ENCODE data around the gene ATOX1.
"Not testable (repeated sequence)": the region's sequence is repeated elsewhere in the genome, so short reads cannot be mapped to it uniquely, and the experiment has no call there.

Gene ATOX1

GRCh38 chr5:151729597-151729996 is 28.8 kb downstream of the ATOX1 start:
- not testable (repeated sequence) for DNase-seq

GRCh38 chr5:151724360-151724759 is 34.1 kb downstream of the ATOX1 start:
- no peak for DNase-seq

- no peak for DNase-seq
Measured at GRCh38 chr5:151722546-151722945, 35.9 kb downstream of the ATOX1 start.

- DNase-seq, result no peak
Measured at GRCh38 chr5:151721812-151722391, 36.5 kb downstream of the ATOX1 start.

- DNase-seq, result no peak
Measured at GRCh38 chr5:151721087-151721646, 37.3 kb downstream of the ATOX1 start.

- DNase-seq, result peak; percentile 66
Measured at GRCh38 chr5:151720215-151720614, 38.2 kb downstream of the ATOX1 start.

- DNase-seq, result peak; percentile 46
Measured at GRCh38 chr5:151719228-151720000, 39.0 kb downstream of the ATOX1 start.

GRCh38 chr5:151718646-151719045 is 39.8 kb downstream of the ATOX1 start:
- no peak for DNase-seq

- no peak for DNase-seq
Measured at GRCh38 chr5:151718153-151718552, 40.3 kb downstream of the ATOX1 start.

GRCh38 chr5:151717416-151717815 is 41.0 kb downstream of the ATOX1 start:
- DNase-seq, result peak; percentile 24

- DNase-seq, result no peak
Measured at GRCh38 chr5:151709109-151709735, 49.2 kb downstream of the ATOX1 start.

- DNase-seq, result no peak
Measured at GRCh38 chr5:151708126-151708525, 50.3 kb downstream of the ATOX1 start.

GRCh38 chr5:151707567-151707966 is 50.9 kb downstream of the ATOX1 start:
- DNase-seq, result no peak

GRCh38 chr5:151706906-151707305 is 51.5 kb downstream of the ATOX1 start:
- no peak for DNase-seq

- no peak for DNase-seq
Measured at GRCh38 chr5:151703780-151704179, 54.7 kb downstream of the ATOX1 start.

- DNase-seq, result no peak
Measured at GRCh38 chr5:151703227-151703626, 55.2 kb downstream of the ATOX1 start.

GRCh38 chr5:151700820-151701219 is 57.6 kb downstream of the ATOX1 start:
- no peak for DNase-seq

- DNase-seq, result no peak
Measured at GRCh38 chr5:151700296-151700695, 58.1 kb downstream of the ATOX1 start.

GRCh38 chr5:151699071-151699901 is 59.1 kb downstream of the ATOX1 start:
- DNase-seq, result no peak

GRCh38 chr5:151698081-151698480 is 60.4 kb downstream of the ATOX1 start:
- not testable (repeated sequence) for DNase-seq

GRCh38 chr5:151697452-151697851 is 61.0 kb downstream of the ATOX1 start:
- no peak for DNase-seq

GRCh38 chr5:151696470-151697061 is 61.9 kb downstream of the ATOX1 start:
- no peak for DNase-seq

- no peak for DNase-seq
Measured at GRCh38 chr5:151695464-151695863, 63.0 kb downstream of the ATOX1 start.

All from inflammatory macrophage treated with lipopolysaccharide for 4 hours (primary cell).